ENCODE measurements around the gene SYNE1. TPM values are rescaled to one million over a fixed set of nuclear protein-coding genes. Genes with fewer than 3 reads are reported as not detected.

SYNE1 gene
- total RNA-seq, 4 donors from 2014 or later: 78.9 to 352 (median 113) TPM

GRCh38 chr6:152453421-152453820 is 183.7 kb downstream of the SYNE1 start:
- ATAC-seq (ENCODE audit: low FRiP score): no peak
- no peak for TF ChIP-seq CTCF (IDR thresholded peaks at IDR 0.05)

GRCh38 chr6:152452639-152453038 is 184.5 kb downstream of the SYNE1 start:
- no peak for DNase-seq (ENCODE audit: low spot score)
- ATAC-seq (ENCODE audit: low FRiP score): no peak
- TF ChIP-seq CTCF (IDR thresholded peaks at IDR 0.05): no peak

More at GRCh38 chr6:152453421-152453820, 183.7 kb downstream of the SYNE1 start:
- DNase-seq (ENCODE audit: low spot score): no peak

- ATAC-seq (ENCODE audit: low FRiP score) (no peak), DNase-seq (ENCODE audit: low spot score) (no peak)
- no peak for TF ChIP-seq CTCF (IDR thresholded peaks at IDR 0.05)
Observed at GRCh38 chr6:152450519-152450918, 186.6 kb downstream of the SYNE1 start.

- ATAC-seq (ENCODE audit: low FRiP score): no peak
- no peak for TF ChIP-seq CTCF (IDR thresholded peaks at IDR 0.05)
- no peak for DNase-seq (ENCODE audit: low spot score)
Observed at GRCh38 chr6:152441902-152442301, 195.3 kb downstream of the SYNE1 start.

- TF ChIP-seq CTCF (IDR thresholded peaks at IDR 0.05): no peak
- no peak for ATAC-seq (ENCODE audit: low FRiP score)
- no peak for DNase-seq (ENCODE audit: low spot score)
Observed at GRCh38 chr6:152435816-152436215, 201.3 kb downstream of the SYNE1 start.

GRCh38 chr6:152432758-152433157 is 204.4 kb downstream of the SYNE1 start:
- no peak for TF ChIP-seq CTCF (IDR thresholded peaks at IDR 0.05)

GRCh38 chr6:152428126-152428525 is 209.0 kb downstream of the SYNE1 start:
- TF ChIP-seq CTCF (IDR thresholded peaks at IDR 0.05): no peak
- DNase-seq (ENCODE audit: low spot score): no peak
- no peak for ATAC-seq (ENCODE audit: low FRiP score)

More at GRCh38 chr6:152432758-152433157, 204.4 kb downstream of the SYNE1 start:
- no peak for ATAC-seq (ENCODE audit: low FRiP score)
- no peak for DNase-seq (ENCODE audit: low spot score)
